Mesendoderm (in vitro differentiated cells): Measurements from ENCODE around the gene LPCAT3. TPM values are rescaled to one million over a fixed set of nuclear protein-coding genes. Genes with fewer than 3 reads are reported as not detected.
A peak's percentile ranks its signal among the peaks of the same experiment; 100 is the strongest.

Experiments used
- DNase-seq: peaks from one replicate; pipeline ENCODE4 v3.0.0; 2013
- H2AK5ac ChIP-seq: 2 replicates; pipeline ENCODE4 v1.6.1; 2013; ENCODE audit warnings: low read length, inconsistent platforms
- H2BK120ac ChIP-seq: 2 replicates; pipeline ENCODE4 v1.6.1; 2013; ENCODE audit warnings: low read depth, mild to moderate bottlenecking, low read length, moderate library complexity, mixed read lengths
- H2BK15ac ChIP-seq: replicated peaks from 2 replicates; pipeline ENCODE4 v1.6.1; 2013; ENCODE audit warnings: low read depth, mild to moderate bottlenecking, moderate library complexity
- H2BK5ac ChIP-seq: 2 replicates; pipeline ENCODE4 v1.6.1; 2013; ENCODE audit warnings: low read length, inconsistent platforms
- H3K18ac ChIP-seq: 2 replicates; pipeline ENCODE4 v1.6.1; 2013; ENCODE audit warnings: mild to moderate bottlenecking, low read length, mixed read lengths
- H3K23ac ChIP-seq: one replicate; pipeline ENCODE4 v1.6.1; 2013; ENCODE audit warnings: low read length
- H3K27ac ChIP-seq: 2 replicates; pipeline ENCODE4 v1.5.1; 2013; ENCODE audit warnings: low read depth, mild to moderate bottlenecking, inconsistent platforms, low read length, moderate library complexity
- H3K27me3 ChIP-seq: 2 replicates; pipeline ENCODE4 v1.6.1; 2013; ENCODE audit warnings: low read length, control low read depth, mild to moderate bottlenecking, inconsistent platforms; ENCODE audit not compliant: insufficient read depth, poor library complexity
- H3K36me3 ChIP-seq: 2 replicates; pipeline ENCODE4 v1.6.1; 2013; ENCODE audit warnings: low read length, inconsistent platforms; ENCODE audit not compliant: control insufficient read depth, insufficient read depth
- H3K4ac ChIP-seq: one replicate; pipeline ENCODE4 v1.6.1; 2013; ENCODE audit warnings: low read depth, mild to moderate bottlenecking, low read length, moderate library complexity
- H3K4me1 ChIP-seq: 2 replicates; pipeline ENCODE4 v1.6.1; 2013; ENCODE audit warnings: low read depth, low read length, inconsistent platforms; ENCODE audit not compliant: control insufficient read depth
- H3K4me2 ChIP-seq: 2 replicates; pipeline ENCODE4 v1.6.1; 2013; ENCODE audit warnings: low read length
- H3K4me3 ChIP-seq: 2 replicates; pipeline ENCODE4 v1.5.1; 2013; ENCODE audit warnings: mild to moderate bottlenecking, low read length
- H3K56ac ChIP-seq: one replicate; pipeline ENCODE4 v1.6.1; 2013; ENCODE audit warnings: low read length
- H3K79me1 ChIP-seq: 2 replicates; pipeline ENCODE4 v1.6.1; 2013; ENCODE audit warnings: low read length, inconsistent platforms
- H3K79me2 ChIP-seq: 2 replicates; pipeline ENCODE4 v1.6.1; 2013; ENCODE audit warnings: mild to moderate bottlenecking, low read length; ENCODE audit not compliant: control insufficient read depth, insufficient read depth
- H3K9ac ChIP-seq: 2 replicates; pipeline ENCODE4 v1.6.1; 2013; ENCODE audit warnings: low read length, inconsistent platforms
- H4K5ac ChIP-seq: one replicate; pipeline ENCODE4 v1.6.1; 2013; ENCODE audit warnings: low read length
- H4K8ac ChIP-seq: one replicate; pipeline ENCODE4 v1.6.1; 2013; ENCODE audit warnings: low read depth, mild to moderate bottlenecking, control low read depth, low read length, moderate library complexity
- WGBS: extraction: QIAGEN DNeasy Blood & Tissue Kit; methylation state at CpG from one replicate; pipeline ENCODE4 v1.1.7; 2013; ENCODE audit warnings: low lambda C conversion rate, missing lambda C conversion rate; ENCODE audit not compliant: insufficient coverage; ENCODE audit errors: extremely low coverage; 5-methylcytosine and 5-hydroxymethylcytosine counted together
- small RNA-seq: library from polyadenylated mRNA; stranded (forward); fragments of <200 nt; extraction: miRNeasy Mini kit (QIAGEN cat#:217004); gene quantifications from one replicate; pipeline ENCODE3, GENCODE V24; 2013; ENCODE audit not compliant: insufficient read depth

LPCAT3 gene

GRCh38 chr12:6927379-6928021 is 90.8 kb downstream of the LPCAT3 start, which contains the start of gene ATN1:
Gene ATN1, plus strand, starts transcription at chr12:6927959. Its CDS starts 6,043 bp downstream, at chr12:6934002.
- no CpG with 5 or more reads among the region's 66 CpGs for WGBS
- Histone ChIP-seq H3K27ac (peak within 1 kb of the TSS; percentile 94), H3K4me1 (peaks cover 19% of the 10 kb centered on the region), H3K79me2 (peaks cover 34% of the 10 kb centered on the region), H3K9ac (peak within 1 kb of the TSS; percentile 96), H3K23ac (peak within 1 kb of the TSS; percentile 68), H2BK15ac (peak within 1 kb of the TSS; percentile 28), H3K36me3 (peaks cover 1% of the 10 kb centered on the region), H3K4me2 (peak within 1 kb of the TSS; percentile 98), H2BK120ac (peak within 1 kb of the TSS; percentile 99), H2AK5ac (peak within 1 kb of the TSS; percentile 82), H3K79me1 (peaks cover 9% of the 10 kb centered on the region), H2BK5ac (peak within 1 kb of the TSS; percentile 74), H4K8ac (peak within 1 kb of the TSS; percentile 90), H3K4ac (peak within 1 kb of the TSS; percentile 100), H3K18ac (peak within 1 kb of the TSS; percentile 99), H3K4me3 (peak within 1 kb of the TSS; percentile 95), H3K56ac (peak within 1 kb of the TSS; percentile 98), H3K27me3 (no peaks in the 10 kb centered on the region), H4K5ac (no peak within 1 kb of the TSS)
- DNase-seq: peak; percentile 93

Small RNAs within 50 kb of the gene (small RNA-seq; reads per million reads assigned to genes)
- gene AC006512.1: not detected
- 1,933 reads per million, percentile 99 among the genes with 10 or more reads in this experiment for gene MIR141
- gene MIR200C: 640 reads per million, percentile 98 among the genes with 10 or more reads in this experiment
- gene RNU7-1: not detected
- 22.4 reads per million, percentile 92 among the genes with 10 or more reads in this experiment for gene SCARNA12
